ENCODE results near the gene INF2.

The INF2 gene

GRCh38 chr14:104706733-104707607, 17.6 kb downstream of the INF2 start:
- no peak for DNase-seq

GRCh38 chr14:104707608-104708595, 18.5 kb downstream of the INF2 start:
- no peak for DNase-seq

- DNase-seq: peak; percentile 36
Measured at GRCh38 chr14:104708606-104709268, 19.3 kb downstream of the INF2 start.

GRCh38 chr14:104709387-104710039, 20.1 kb downstream of the INF2 start:
- DNase-seq: no peak

GRCh38 chr14:104710071-104710735, 20.8 kb downstream of the INF2 start:
- no peak for DNase-seq

- DNase-seq: no peak
Measured at GRCh38 chr14:104712881-104713734, 23.7 kb downstream of the INF2 start.

GRCh38 chr14:104714066-104714465, 24.6 kb downstream of the INF2 start:
- no peak for DNase-seq

- DNase-seq: no peak
Measured at GRCh38 chr14:104714681-104715080, 25.3 kb downstream of the INF2 start.

- no peak for DNase-seq
Measured at GRCh38 chr14:104715416-104715815, 26.0 kb downstream of the INF2 start.

GRCh38 chr14:104715871-104716270, 26.5 kb downstream of the INF2 start:
- DNase-seq: no peak

- no peak for DNase-seq
Measured at GRCh38 chr14:104717137-104717536, 27.7 kb downstream of the INF2 start.

- no peak for DNase-seq
Measured at GRCh38 chr14:104717646-104718045, 28.2 kb downstream of the INF2 start.

GRCh38 chr14:104718147-104718546, 28.7 kb downstream of the INF2 start:
- no peak for DNase-seq

GRCh38 chr14:104718871-104719270, 29.5 kb downstream of the INF2 start:
- DNase-seq: no peak

GRCh38 chr14:104719343-104719742, 29.9 kb downstream of the INF2 start:
- no peak for DNase-seq

- no peak for DNase-seq
Measured at GRCh38 chr14:104721505-104722431, 32.4 kb downstream of the INF2 start.

GRCh38 chr14:104722938-104723650, 33.7 kb downstream of the INF2 start:
- DNase-seq: no peak

- DNase-seq: peak; percentile 58
Measured at GRCh38 chr14:104723651-104724406, 34.4 kb downstream of the INF2 start, which contains the start of gene ADSS1. TSS of gene ADSS1 (plus strand) at chr14:104724229. CDS start at chr14:104724271, 42 bp downstream.

All from inflammatory macrophage treated with lipopolysaccharide for 4 hours (primary cell).